NOMO-1 (cell line): Measurements from ENCODE around the gene WAC.

Experiments used
- DNase-seq, 2 experiments: peaks; one replicate each; lab custom pipeline; 2025; ENCODE audit not compliant: unreplicated experiment in 2 of 2; lab: John Stamatoyannopoulos, UW

Gene WAC

GRCh38 chr10:28661035-28661434 is 128.1 kb downstream of the WAC start:
- peak in 1 of 2 experiments; percentile 13 for DNase-seq

GRCh38 chr10:28663576-28664368 is 130.9 kb downstream of the WAC start:
- DNase-seq = peak; percentile 34 to 67

GRCh38 chr10:28664369-28664740 is 131.4 kb downstream of the WAC start:
- no peak for DNase-seq

DNA sequence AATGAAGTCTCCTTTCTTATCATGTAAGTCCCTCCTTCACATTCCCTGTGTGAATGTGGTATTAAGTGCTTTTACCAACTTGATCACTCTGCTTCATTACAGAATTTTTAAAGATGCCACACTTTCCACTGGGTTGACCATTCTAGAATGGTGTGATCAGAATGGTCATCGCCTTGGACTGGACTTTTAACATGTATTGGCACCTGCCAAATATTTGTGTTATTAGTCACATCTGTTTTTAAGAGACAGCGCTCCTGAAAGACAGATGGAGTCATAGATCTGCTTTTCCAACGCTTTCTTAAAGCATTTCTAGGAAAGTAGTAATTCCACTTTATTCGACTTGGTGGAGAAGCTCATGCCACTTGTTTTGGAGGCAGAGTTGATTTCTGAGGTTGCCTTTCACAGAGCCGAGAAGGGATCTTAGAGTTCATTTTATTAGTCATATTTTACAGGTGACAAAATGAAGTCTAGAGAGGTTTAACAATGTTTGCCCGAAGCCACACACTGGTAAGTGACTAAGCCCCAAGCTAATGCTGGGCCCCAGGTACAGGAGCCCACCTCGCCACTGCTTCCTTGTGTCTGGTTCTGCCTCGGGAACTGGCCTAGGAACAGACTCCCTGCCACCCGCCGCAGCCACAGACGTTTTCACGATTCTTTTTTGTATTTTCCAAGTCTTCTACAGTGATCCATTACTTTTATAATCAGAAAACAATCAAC is 134.0 kb downstream of the WAC start:
- DNase-seq = no peak

DNA sequence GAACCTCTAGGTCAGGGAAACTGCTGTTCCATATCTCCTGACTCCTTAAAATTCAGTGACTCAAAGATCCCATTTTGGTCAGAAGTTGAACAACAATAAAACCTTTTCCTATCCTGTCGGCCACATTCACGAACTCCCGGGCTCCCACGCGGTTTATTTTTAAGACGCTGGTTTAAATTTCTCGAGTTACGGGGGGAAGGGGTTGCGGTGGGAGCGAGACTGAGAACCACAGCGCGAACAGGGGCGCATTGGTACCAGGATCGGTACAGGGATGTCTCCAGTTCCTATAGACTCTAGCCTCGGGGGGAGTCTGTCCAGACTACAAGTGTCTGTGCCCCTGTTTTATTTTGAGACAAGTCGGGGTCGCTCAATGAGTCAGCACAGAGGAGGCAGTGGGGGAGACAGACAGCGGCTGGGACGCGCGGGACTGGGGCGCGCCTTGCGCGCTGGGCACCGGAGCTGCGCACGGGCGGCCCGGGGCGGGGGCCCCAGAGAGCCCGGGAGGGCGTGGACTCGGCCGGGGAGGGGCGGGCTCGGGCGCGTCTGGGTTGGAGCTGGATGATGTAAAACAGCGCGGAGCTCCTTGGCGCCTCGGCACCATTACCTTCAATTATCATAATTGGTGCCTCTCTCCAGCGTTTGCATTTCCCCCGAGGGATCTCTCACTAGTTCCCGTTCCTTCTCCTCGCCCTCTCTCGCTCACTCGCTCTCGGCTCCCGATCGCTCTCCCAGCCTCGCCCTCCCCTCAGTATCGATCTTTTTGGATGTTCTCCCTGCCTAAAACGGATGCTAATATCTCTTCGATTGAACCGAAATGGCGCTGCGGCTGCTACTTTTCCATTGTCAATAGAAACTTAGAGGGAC is 135.7 kb downstream of the WAC start:
- no peak for DNase-seq

DNA sequence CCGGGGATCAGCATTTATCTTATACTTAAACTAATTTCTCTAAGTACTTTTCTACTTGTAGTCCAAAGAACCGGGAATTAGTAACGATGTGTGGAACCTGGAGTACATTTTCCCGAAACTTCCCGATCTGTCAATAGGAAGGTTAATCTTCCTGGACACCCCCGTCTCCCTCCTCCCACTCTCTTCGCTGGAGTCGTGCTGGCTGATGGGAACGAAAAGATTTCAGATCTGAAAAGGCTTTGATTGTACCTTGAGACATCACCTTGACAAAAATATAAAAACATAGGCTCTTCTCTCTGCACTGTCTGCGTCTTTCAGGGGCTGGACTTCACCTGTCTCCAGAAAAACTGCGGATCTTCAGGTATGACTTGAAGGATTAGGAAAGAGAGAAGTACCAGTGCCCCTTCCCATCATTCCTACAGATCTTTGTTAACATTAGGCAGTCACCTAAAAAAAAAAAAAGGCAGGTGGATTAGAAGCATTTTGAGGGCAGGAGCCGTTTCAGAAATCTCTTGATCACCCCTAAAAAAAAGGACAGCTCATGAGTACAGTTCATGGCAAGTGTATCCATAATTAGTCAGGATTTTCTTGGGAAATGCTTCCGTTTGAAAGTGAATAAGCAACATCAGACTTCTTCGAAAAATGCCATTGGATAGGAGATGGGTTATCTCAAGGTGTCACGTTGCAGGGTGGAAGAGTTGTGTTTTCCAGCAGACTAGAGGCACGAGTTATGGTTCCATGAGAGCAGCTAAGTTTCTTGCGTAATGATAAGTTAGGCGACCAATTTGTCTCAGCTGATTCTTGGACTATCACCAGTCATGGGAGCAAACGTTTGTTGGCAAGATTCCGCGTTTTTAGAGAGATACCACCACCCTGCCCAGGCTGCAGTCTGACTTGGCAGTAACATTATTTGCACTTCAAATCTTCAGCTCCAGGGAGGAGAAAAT is 136.6 kb downstream of the WAC start:
- no peak for DNase-seq
